Activated B cell treated with CpG ODN at 0.5 μM for 24 hours (primary cell): ENCODE measurements around the gene SSR1. TPM values are rescaled to one million over a fixed set of nuclear protein-coding genes. Genes with fewer than 3 reads are reported as not detected.
"Not testable (repeated sequence)": the region's sequence is repeated elsewhere in the genome, so short reads cannot be mapped to it uniquely, and the experiment has no call there.

ENCODE experiments used
- ATAC-seq: fragments of 200-7000 bp; cut with Tn5 transposase; one replicate; pipeline ENCODE4 v1.10.0; 2021; ENCODE audit warnings: low read depth, mild to moderate bottlenecking, moderate library complexity
- CTCF ChIA-PET: fragments of 350-600 bp; sonication (Branson Sonifier 250); formaldehyde crosslinking; loops from one replicate; lab custom pipeline; 2021; ENCODE audit warnings: antibody characterized with exemption; lab: Charles Lee
- POLR2A ChIA-PET: fragments of 350-600 bp; sonication (Branson Sonifier 250); formaldehyde crosslinking; loops from one replicate; lab custom pipeline; 2021; ENCODE audit warnings: antibody characterized with exemption; lab: Charles Lee
- DNase-seq: peaks from one replicate; pipeline ENCODE4 v3.0.0; 2022
- H3K27ac Mint-ChIP-seq: one replicate; pipeline ENCODE4 v1.8.0; 2020; ENCODE audit warnings: mixed read lengths
- H3K27me3 Mint-ChIP-seq: one replicate; pipeline ENCODE4 v1.8.0; 2021; ENCODE audit warnings: mixed read lengths
- H3K36me3 Mint-ChIP-seq: one replicate; pipeline ENCODE4 v1.8.0; 2021; ENCODE audit warnings: low read depth, mixed read lengths
- H3K4me1 Mint-ChIP-seq: one replicate; pipeline ENCODE4 v1.8.0; 2021; ENCODE audit warnings: mixed read lengths
- H3K4me3 Mint-ChIP-seq: one replicate; pipeline ENCODE4 v1.8.0; 2020; ENCODE audit warnings: mild to moderate bottlenecking, mixed read lengths
- H3K9me3 Mint-ChIP-seq: one replicate; pipeline ENCODE4 v1.8.0; 2020; ENCODE audit warnings: mixed read lengths
- intact Hi-C: fragments of 100-400 bp; cut with micrococcal nuclease; formaldehyde crosslinking; loops from one replicate; pipeline ENCODE4 v1.15.1; 2024
- total RNA-seq: library from RNA; stranded (reverse); gene quantifications from 2 replicates; pipeline ENCODE4 v1.2.3, GENCODE V29; 2022
- TF ChIP-seq, protein P1 (sequence below): fragments of 200-600 bp; IDR thresholded peaks from one replicate; pipeline ENCODE4 v1.8.0; 2022; ENCODE audit warnings: antibody characterized with exemption, mild to moderate bottlenecking

Gene SSR1
- total RNA-seq, 1 donor from 2014 or later = 86.7 TPM

DNA sequence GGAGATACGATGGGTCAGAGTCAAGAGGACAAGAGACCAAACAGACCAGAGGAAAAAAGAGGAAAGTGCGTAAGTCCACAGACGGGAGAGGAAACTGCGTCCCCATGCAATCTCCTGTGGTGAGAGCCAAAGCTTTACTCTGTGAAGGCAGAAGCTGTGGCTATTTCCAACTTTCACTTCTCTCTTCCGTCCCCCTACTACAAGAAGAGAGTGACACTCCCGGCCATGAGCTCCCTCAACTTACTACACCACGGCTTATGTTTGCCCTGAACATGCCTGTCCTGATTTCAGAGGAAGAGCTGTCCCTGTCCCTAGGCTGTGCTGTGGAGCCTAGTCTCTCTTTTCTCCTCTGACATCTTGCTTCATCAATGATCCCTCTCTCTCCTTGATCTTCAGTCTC, 11.5 kb upstream of the SSR1 start:
- peaks cover 3% of the 10 kb centered on the region for H3K9me3 Mint-ChIP-seq
- peaks cover 17% of the 10 kb centered on the region for H3K4me1 Mint-ChIP-seq
- H3K4me3 Mint-ChIP-seq = peak overlapping the region; percentile 25
- CTCF ChIA-PET = interaction anchor here (0.7 to 1.3 kb wide), 2 partner anchors 49 to 81 kb away, joined by 3 to 4 read pairs; no protein-coding TSS in a partner anchor
- TF ChIP-seq, protein P1, sequence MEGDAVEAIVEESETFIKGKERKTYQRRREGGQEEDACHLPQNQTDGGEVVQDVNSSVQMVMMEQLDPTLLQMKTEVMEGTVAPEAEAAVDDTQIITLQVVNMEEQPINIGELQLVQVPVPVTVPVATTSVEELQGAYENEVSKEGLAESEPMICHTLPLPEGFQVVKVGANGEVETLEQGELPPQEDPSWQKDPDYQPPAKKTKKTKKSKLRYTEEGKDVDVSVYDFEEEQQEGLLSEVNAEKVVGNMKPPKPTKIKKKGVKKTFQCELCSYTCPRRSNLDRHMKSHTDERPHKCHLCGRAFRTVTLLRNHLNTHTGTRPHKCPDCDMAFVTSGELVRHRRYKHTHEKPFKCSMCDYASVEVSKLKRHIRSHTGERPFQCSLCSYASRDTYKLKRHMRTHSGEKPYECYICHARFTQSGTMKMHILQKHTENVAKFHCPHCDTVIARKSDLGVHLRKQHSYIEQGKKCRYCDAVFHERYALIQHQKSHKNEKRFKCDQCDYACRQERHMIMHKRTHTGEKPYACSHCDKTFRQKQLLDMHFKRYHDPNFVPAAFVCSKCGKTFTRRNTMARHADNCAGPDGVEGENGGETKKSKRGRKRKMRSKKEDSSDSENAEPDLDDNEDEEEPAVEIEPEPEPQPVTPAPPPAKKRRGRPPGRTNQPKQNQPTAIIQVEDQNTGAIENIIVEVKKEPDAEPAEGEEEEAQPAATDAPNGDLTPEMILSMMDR = no peak
- intact Hi-C loops = loop anchor here (1.0 kb wide), 1 partner anchor 12 kb away; no protein-coding TSS in a partner anchor
- ATAC-seq = peak; percentile 88
- no peak for DNase-seq
- no peaks in the 10 kb centered on the region for H3K27me3 Mint-ChIP-seq
- peak overlapping the region; percentile 76 for H3K27ac Mint-ChIP-seq
- POLR2A ChIA-PET = interaction anchor here (0.6 to 2.0 kb wide), 3 partner anchors 11 to 65 kb away, joined by 3 to 20 read pairs (median 4); partner anchors contain the start of genes CAGE1, RIOK1 and SSR1
- no peaks in the 10 kb centered on the region for H3K36me3 Mint-ChIP-seq

- DNase-seq (no peak), ATAC-seq (no peak)
- CTCF ChIA-PET = no interaction called here
- Mint-ChIP-seq H3K36me3 (no peaks in the 10 kb centered on the region), H3K9me3 (peaks cover 3% of the 10 kb centered on the region), H3K4me3 (no peak overlapping the region), H3K27ac (no peak overlapping the region), H3K27me3 (no peaks in the 10 kb centered on the region), H3K4me1 (peaks cover 17% of the 10 kb centered on the region)
- TF ChIP-seq, protein P1 = no peak
- POLR2A ChIA-PET = no interaction called here
- intact Hi-C loops = no loop called here
These were observed 10.1 kb upstream of the SSR1 start for GRCh38 chr6:7323074-7323473.

DNA sequence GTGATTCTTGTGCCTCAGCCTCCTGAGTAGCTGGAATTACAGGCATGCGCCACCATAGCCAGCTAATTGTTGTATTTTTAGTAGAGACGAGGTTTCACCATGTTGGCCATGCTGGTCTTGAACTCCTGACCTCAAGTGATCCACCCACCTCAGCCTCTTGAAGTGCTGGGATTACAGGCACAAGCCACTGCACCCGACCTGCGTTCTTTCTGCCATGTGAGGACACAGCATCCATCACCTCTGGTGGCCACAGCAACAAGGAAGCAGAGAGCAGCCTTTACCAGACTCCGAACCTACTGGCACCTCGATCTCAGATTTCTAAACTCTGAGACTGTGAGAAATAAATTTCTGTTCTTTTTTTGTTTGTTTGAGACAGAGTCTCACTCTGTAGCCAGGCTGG, 8.9 kb upstream of the SSR1 start:
- ATAC-seq, DNase-seq, intact Hi-C loops, H3K9me3 Mint-ChIP-seq, H3K36me3 Mint-ChIP-seq, H3K4me3 Mint-ChIP-seq, POLR2A ChIA-PET, H3K27me3 Mint-ChIP-seq, CTCF ChIA-PET, H3K27ac Mint-ChIP-seq: not testable (repeated sequence)
- peaks cover 17% of the 10 kb centered on the region for H3K4me1 Mint-ChIP-seq

DNA sequence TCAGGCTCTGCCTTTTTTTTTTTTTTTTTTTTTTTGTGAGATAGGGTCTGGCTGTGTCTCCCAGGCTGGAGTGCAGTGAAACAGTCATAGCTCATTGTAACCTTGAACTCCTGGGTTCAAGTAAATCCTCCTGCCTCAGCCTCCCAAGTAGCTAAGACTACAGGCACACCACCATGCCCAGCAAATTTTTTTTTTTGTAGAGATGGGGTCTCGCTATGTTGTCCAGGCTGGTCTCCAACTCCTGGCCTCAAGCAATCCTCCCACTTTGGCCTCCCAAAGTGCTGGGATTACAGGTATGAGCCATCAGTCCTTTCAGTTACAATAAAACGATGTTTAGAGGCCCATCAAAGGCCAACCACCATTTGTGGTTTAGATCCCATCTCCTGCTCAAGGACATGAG, 6.4 kb upstream of the SSR1 start:
- CTCF ChIA-PET, H3K4me3 Mint-ChIP-seq, H3K27me3 Mint-ChIP-seq, DNase-seq, H3K4me1 Mint-ChIP-seq, H3K9me3 Mint-ChIP-seq, intact Hi-C loops, H3K36me3 Mint-ChIP-seq, ATAC-seq, H3K27ac Mint-ChIP-seq: not testable (repeated sequence)
- POLR2A ChIA-PET = interaction anchor here (0.7 kb wide), 1 partner anchor 1482 kb away, joined by 9 read pairs; no protein-coding TSS in a partner anchor

- Mint-ChIP-seq H3K4me3 (no peak overlapping the region), H3K27me3 (no peaks in the 10 kb centered on the region), H3K9me3 (no peaks in the 10 kb centered on the region), H3K36me3 (peaks cover 2% of the 10 kb centered on the region), H3K27ac (no peak overlapping the region), H3K4me1 (peaks cover 10% of the 10 kb centered on the region)
- ChIA-PET POLR2A (no interaction called here), CTCF (no interaction called here)
- TF ChIP-seq, protein P1 = no peak
- ATAC-seq (no peak), DNase-seq (no peak)
- intact Hi-C loops = no loop called here
These were observed 4.5 kb upstream of the SSR1 start for GRCh38 chr6:7317538-7317937.

DNA sequence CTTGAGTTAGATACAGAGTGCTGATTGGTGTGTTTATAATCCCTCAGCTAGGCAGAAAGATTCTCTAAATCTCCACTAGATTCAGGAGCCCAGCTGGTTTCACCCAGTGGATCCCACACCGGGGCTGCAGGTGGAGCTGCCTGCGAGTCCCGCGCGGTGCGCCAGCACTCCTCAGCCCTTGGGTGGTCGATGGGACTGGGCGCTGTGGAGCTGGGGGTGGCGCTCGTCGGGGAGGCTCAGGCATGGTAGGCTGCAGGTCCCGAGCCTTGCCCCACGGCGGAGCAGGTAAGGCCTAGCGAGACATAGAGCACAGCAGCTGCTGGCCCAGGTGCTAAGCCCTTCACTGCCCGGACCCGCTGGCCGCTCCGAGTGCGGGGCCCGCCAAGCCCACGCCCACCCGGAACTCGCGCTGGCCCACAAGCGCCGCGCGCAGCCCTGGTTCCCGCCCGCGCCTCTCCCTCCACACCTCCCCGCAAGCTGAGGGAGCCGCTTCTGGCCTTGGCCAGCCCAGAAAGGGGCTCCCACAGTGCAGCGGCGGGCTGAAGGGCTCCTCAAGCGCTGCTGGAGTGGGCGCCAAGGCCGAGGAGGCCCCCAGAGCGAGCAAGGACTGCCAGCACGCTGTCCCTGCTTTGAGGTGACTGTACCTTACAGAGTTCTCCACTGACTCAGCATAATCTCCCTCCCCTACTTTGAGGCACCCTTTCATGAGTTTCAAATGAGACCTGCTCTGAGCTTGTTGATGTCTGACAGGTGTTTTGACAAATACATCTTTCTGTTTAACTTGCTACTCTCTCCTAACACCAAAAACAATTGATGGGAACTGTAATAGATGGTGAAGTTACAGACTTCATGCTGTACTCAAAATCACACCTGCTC, 3.9 kb upstream of the SSR1 start:
- POLR2A ChIA-PET = interaction anchor here (6.9 kb wide), 1 partner anchor 73 kb away, joined by 75 read pairs; the partner anchor contains the start of genes CAGE1 and RIOK1
- ATAC-seq (no peak), DNase-seq (no peak)
- no peaks in the 10 kb centered on the region for H3K9me3 Mint-ChIP-seq
- H3K36me3 Mint-ChIP-seq = peaks cover 7% of the 10 kb centered on the region
- peaks cover 15% of the 10 kb centered on the region for H3K4me1 Mint-ChIP-seq
- TF ChIP-seq, protein P1 = no peak
- intact Hi-C loops = no loop called here
- no peak overlapping the region for H3K27ac Mint-ChIP-seq
- H3K27me3 Mint-ChIP-seq = no peaks in the 10 kb centered on the region
- CTCF ChIA-PET = interaction anchor here (0.6 kb wide), 1 partner anchor 116 kb away, joined by 3 read pairs; no protein-coding TSS in a partner anchor
- H3K4me3 Mint-ChIP-seq = no peak overlapping the region
